GM12878 (cell line): ENCODE measurements around the gene SCAP. TPM values are rescaled to one million over a fixed set of nuclear protein-coding genes. Genes with fewer than 3 reads are reported as not detected.

ENCODE experiments used
- ATAC-seq: fragments of 200-7000 bp; cut with Tn5 transposase; 3 replicates; pipeline ENCODE4 v1.9.1; 2020; ENCODE audit warnings: mild to moderate bottlenecking, moderate library complexity
- BruUV-seq: library from RNA; stranded (reverse); fragments of 400-500 nt; replicated peaks from 2 replicates; lab custom pipeline; 2021; lab: Mats Ljungman, UMichigan
- CTCF ChIA-PET: fragments of 300-600 bp; sonication (Branson Sonifier 250); formaldehyde crosslinking; extraction: SDS; loops from one replicate; lab custom pipeline; 2021; ENCODE audit warnings: inconsistent platforms; lab: Yijun Ruan, JAX
- POLR2A ChIA-PET: fragments of 350-600 bp; formaldehyde crosslinking; extraction: SDS; loops from one replicate; lab custom pipeline; 2021; ENCODE audit warnings: inconsistent platforms; lab: Charles Lee
- RAD21 ChIA-PET: fragments of 300-600 bp; sonication (Branson Sonifier 250); formaldehyde crosslinking; loops from one replicate; lab custom pipeline; 2023; ENCODE audit warnings: antibody characterized with exemption; ENCODE audit not compliant: unreplicated experiment; lab: Charles Lee
- SMC1A ChIA-PET: fragments of 300-600 bp; sonication (Branson Sonifier 250); formaldehyde crosslinking; loops from one replicate; lab custom pipeline; 2023; ENCODE audit not compliant: unreplicated experiment, uncharacterized antibody; lab: Charles Lee
- DNase-seq: peaks from one replicate; pipeline ENCODE4 v3.0.0-alpha.2; 2011; ENCODE audit warnings: low read depth, low spot score
- FAIRE-seq: peaks from 3 replicates; lab custom pipeline; 2011; peaks lifted over from hg19 to GRCh38; lab: Jason Lieb, UNC
- H2AFZ ChIP-seq: 2 replicates; pipeline ENCODE4 v1.6.0; 2011; ENCODE audit warnings: low read depth, low read length, control low read depth; ENCODE audit not compliant: control insufficient read depth
- H3K27ac ChIP-seq: 2 replicates; pipeline ENCODE4 v1.5.1; 2011; ENCODE audit warnings: control low read depth; ENCODE audit not compliant: control insufficient read depth, insufficient read depth
- H3K27me3 ChIP-seq, 2 experiments: replicated peaks in 1 of 2; 2 replicates each; pipeline versions ENCODE4 v1.6.0 to v1.6.1; 2011; ENCODE audit warnings: low read length in 1 of 2; ENCODE audit not compliant: control insufficient read depth in 2 of 2, insufficient read depth in 2 of 2
- H3K36me3 ChIP-seq, 2 experiments: 2 replicates each; pipeline ENCODE4 v1.5.1; 2011; ENCODE audit warnings: low read length in 1 of 2; ENCODE audit not compliant: control insufficient read depth in 2 of 2, insufficient read depth in 2 of 2
- H3K4me1 ChIP-seq: 2 replicates; pipeline ENCODE4 v1.6.1; 2011; ENCODE audit warnings: mild to moderate bottlenecking, low read length, moderate library complexity, mixed read lengths; ENCODE audit not compliant: control insufficient read depth, insufficient read depth
- H3K4me2 ChIP-seq: 2 replicates; pipeline ENCODE4 v1.6.0; 2011; ENCODE audit warnings: control low read depth; ENCODE audit not compliant: control insufficient read depth, insufficient read depth
- H3K4me3 ChIP-seq: fragments of 200-600 bp; sonication (generic); 2 replicates; pipeline ENCODE4 v1.5.1; 2016
- H3K79me2 ChIP-seq: 2 replicates; pipeline ENCODE4 v1.6.0; 2011; ENCODE audit warnings: low read length; ENCODE audit not compliant: control insufficient read depth, insufficient read depth
- H3K9ac ChIP-seq: 2 replicates; pipeline ENCODE4 v1.8.0; 2011; ENCODE audit warnings: low read length, control low read depth, mixed read lengths; ENCODE audit not compliant: control insufficient read depth, insufficient read depth
- H3K9me3 ChIP-seq: replicated peaks from 3 replicates; pipeline ENCODE4 v1.5.1; 2011; ENCODE audit warnings: mild to moderate bottlenecking, low read length; ENCODE audit not compliant: control insufficient read depth, insufficient read depth
- H4K20me1 ChIP-seq: 2 replicates; pipeline ENCODE4 v1.6.0; 2011; ENCODE audit not compliant: control insufficient read depth, insufficient read depth
- BACH1 ChIP-seq: fragments of 450-650 bp; IDR thresholded peaks from 2 replicates; pipeline ENCODE4 v1.6.1; 2017; ENCODE audit warnings: mild to moderate bottlenecking, borderline replicate concordance
- CBX3 ChIP-seq: fragments of 200-600 bp; sonication (generic); IDR thresholded peaks from 2 replicates; pipeline ENCODE4 v1.6.1; 2016; ENCODE audit warnings: low read depth, borderline replicate concordance
- CBX5 ChIP-seq: sonication (generic); IDR thresholded peaks from 2 replicates; pipeline ENCODE4 v1.6.1; 2016; ENCODE audit warnings: low read depth, moderate library complexity, mild to moderate bottlenecking, inconsistent platforms
- EP300 ChIP-seq, 2 experiments: fragments of 150-350 bp in 1 of 2; IDR thresholded peaks; 2 replicates each; pipeline ENCODE4 v1.6.1; 2011 to 2012; ENCODE audit warnings: low read depth in 2 of 2, low read length in 2 of 2, borderline replicate concordance in 1 of 2, improper control_type of control experiment in 1 of 2, inconsistent platforms in 1 of 2; ENCODE audit not compliant: control insufficient read depth in 1 of 2
- MLLT1 ChIP-seq: fragments of 450-650 bp; IDR thresholded peaks from 2 replicates; pipeline ENCODE4 v1.6.1; 2016; ENCODE audit warnings: mild to moderate bottlenecking
- MTA3 ChIP-seq: IDR thresholded peaks from 2 replicates; pipeline ENCODE4 v1.6.1; 2012; ENCODE audit warnings: low read length, inconsistent platforms, borderline replicate concordance
- NR2C1 ChIP-seq: fragments of 450-650 bp; IDR thresholded peaks from 2 replicates; pipeline ENCODE4 v1.6.1; 2017; ENCODE audit warnings: antibody characterized with exemption, mild to moderate bottlenecking, moderate library complexity
- SMC3 ChIP-seq: IDR thresholded peaks from 2 replicates; pipeline ENCODE4 v1.6.1; 2011; ENCODE audit warnings: low read length, improper control_type of control experiment, borderline replicate concordance
- SRF ChIP-seq, 2 experiments: IDR thresholded peaks; 2 replicates each; pipeline ENCODE4 v1.6.1; 2011; ENCODE audit warnings: low read depth in 2 of 2, low read length in 2 of 2, mild to moderate bottlenecking in 1 of 2, moderate library complexity in 1 of 2
- STAT1 ChIP-seq: fragments of 450-650 bp; conservative IDR thresholded peaks from 2 replicates; pipeline ENCODE4 v1.6.1; 2014; ENCODE audit warnings: antibody characterized with exemption, mild to moderate bottlenecking
- STAT3 ChIP-seq: IDR thresholded peaks from 2 replicates; pipeline ENCODE4 v1.6.1; 2011; ENCODE audit warnings: low read depth, low read length, improper control_type of control experiment
- TAF1 ChIP-seq: IDR thresholded peaks from 2 replicates; pipeline ENCODE4 v1.6.1; 2011; ENCODE audit warnings: mild to moderate bottlenecking, low read depth, low read length, borderline replicate concordance
- ZNF687 ChIP-seq: fragments of 450-650 bp; IDR thresholded peaks from 2 replicates; pipeline ENCODE4 v1.6.1; 2017; ENCODE audit warnings: mild to moderate bottlenecking, moderate library complexity
- WGBS: methylation state at CpG from one replicate; pipeline ENCODE4 v1.1.6; 2016; ENCODE audit warnings: low lambda C conversion rate; ENCODE audit not compliant: insufficient replicate concordance, insufficient coverage; ENCODE audit errors: missing lambda C conversion rate; 5-methylcytosine and 5-hydroxymethylcytosine counted together
- in situ Hi-C: fragments of 300-500 bp; cut with MboI; formaldehyde crosslinking; loops from 9 replicates; pipeline ENCODE4 v1.14.3; 2018; ENCODE audit warnings: mixed read lengths
- intact Hi-C: fragments of 100-400 bp; cut with micrococcal nuclease; formaldehyde crosslinking; loops from one replicate; pipeline ENCODE4 v1.14.2; 2022; ENCODE audit not compliant: unreplicated experiment
- polyA plus RNA-seq, 11 experiments: library from polyadenylated mRNA; depleted of rRNA in 4 of 11; unstranded in 6 of 11; stranded (reverse) in 5 of 11; fragments of >200 nt; fragmentation: Nextera tagmentation in 4 of 11; fragmentation: Illumina TruSeq in 1 of 11; extraction: Ambion mirVana in 4 of 11; extraction: Trizol in 1 of 11; gene quantifications; 1 replicate in 1 of 11; 2 replicates in 10 of 11; pipeline versions ENCODE4 v1.2.1 to v1.2.3, GENCODE V29; 2011 to 2016; ENCODE audit warnings: inconsistent platforms in 2 of 11, missing spikeins in 2 of 11, low read depth in 1 of 11
- total RNA-seq, 4 experiments: library from RNA; depleted of rRNA in 3 of 4; stranded (reverse); fragments of >200 nt in 3 of 4; fragmentation: Illumina TruSeq in 1 of 4; extraction: Trizol in 1 of 4; gene quantifications; 2 replicates each; pipeline versions ENCODE4 v1.2.1 to v1.2.3, GENCODE V29; 2013 to 2021
- TF ChIP-seq, protein P1 (sequence below): fragments of 450-650 bp; IDR thresholded peaks from 2 replicates; pipeline ENCODE4 v1.6.1; 2014; ENCODE audit warnings: mild to moderate bottlenecking
- TF ChIP-seq, protein P2 (sequence below): IDR thresholded peaks from 2 replicates; pipeline ENCODE4 v1.6.1; 2012; ENCODE audit warnings: low read length, inconsistent platforms

Gene SCAP
- total and polyA plus RNA-seq, 10 of the 15 experiments (the other 5 are each of a cell fraction or from before 2014, with no cell fraction given) = 1.5 to 64.1 (median 27.9) TPM

DNA sequence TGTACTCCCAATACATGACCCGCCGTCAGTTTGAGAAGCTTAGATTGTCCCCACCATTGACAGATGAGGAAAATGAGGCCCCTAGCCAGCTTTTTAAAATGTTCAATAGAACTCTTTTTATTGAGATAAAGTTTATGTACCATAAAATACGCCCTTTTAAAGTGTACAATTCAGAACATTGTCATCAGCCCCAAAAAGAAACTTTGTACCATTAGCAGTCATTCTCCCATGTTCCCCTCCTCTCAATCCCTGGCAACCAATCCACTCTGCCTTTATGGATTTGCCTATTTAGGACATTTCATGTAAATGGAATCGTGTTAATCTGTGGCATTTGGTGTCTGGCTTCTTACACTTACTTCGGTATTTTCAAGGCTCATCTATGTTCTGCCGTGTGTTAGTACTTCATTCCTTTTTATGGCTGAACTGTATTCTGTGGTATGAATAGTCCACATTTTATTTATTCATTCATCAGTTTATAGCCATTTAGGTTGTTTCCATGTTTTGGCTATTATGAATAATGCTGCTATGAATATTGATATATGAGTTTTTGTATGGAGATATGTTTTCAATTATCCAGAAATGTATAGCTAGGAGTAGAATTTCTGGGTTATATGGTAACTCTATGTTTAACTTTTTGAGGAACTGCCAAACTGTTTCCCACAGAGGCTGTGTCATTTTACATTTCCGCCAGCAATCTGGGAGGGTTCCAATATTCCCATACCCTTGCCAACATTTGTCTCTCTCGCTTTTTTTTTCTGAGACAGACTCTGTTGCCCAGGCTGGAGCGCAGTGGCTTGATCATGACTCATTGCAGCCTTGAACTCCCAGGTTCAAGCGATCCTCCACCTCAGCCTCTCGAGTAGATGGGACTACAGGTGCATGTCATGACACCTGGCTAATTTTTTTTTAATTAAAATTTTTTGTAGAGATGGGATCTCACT lies 110.3 kb downstream of the SCAP start:
- BruUV-seq = no TSS peak
- TF ChIP-seq STAT3 = no peak
- no peak for TF ChIP-seq SRF (IDR thresholded peaks at IDR 0.05; ENCODE audit: low read depth in 2 of 2, low read length in 2 of 2)
- TF ChIP-seq MLLT1 = no peak
- TF ChIP-seq, protein P1, sequence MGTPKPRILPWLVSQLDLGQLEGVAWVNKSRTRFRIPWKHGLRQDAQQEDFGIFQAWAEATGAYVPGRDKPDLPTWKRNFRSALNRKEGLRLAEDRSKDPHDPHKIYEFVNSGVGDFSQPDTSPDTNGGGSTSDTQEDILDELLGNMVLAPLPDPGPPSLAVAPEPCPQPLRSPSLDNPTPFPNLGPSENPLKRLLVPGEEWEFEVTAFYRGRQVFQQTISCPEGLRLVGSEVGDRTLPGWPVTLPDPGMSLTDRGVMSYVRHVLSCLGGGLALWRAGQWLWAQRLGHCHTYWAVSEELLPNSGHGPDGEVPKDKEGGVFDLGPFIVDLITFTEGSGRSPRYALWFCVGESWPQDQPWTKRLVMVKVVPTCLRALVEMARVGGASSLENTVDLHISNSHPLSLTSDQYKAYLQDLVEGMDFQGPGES = no peak
- no peak for TF ChIP-seq EP300 (IDR thresholded peaks at IDR 0.05; ENCODE audit: borderline replicate concordance in 1 of 2, control insufficient read depth in 1 of 2, low read depth in 2 of 2, low read length in 2 of 2)
- TF ChIP-seq, protein P2, sequence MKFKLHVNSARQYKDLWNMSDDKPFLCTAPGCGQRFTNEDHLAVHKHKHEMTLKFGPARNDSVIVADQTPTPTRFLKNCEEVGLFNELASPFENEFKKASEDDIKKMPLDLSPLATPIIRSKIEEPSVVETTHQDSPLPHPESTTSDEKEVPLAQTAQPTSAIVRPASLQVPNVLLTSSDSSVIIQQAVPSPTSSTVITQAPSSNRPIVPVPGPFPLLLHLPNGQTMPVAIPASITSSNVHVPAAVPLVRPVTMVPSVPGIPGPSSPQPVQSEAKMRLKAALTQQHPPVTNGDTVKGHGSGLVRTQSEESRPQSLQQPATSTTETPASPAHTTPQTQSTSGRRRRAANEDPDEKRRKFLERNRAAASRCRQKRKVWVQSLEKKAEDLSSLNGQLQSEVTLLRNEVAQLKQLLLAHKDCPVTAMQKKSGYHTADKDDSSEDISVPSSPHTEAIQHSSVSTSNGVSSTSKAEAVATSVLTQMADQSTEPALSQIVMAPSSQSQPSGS = no peak
- no peak for TF ChIP-seq TAF1
- TF ChIP-seq MTA3 = no peak
- TF ChIP-seq CBX3 = no peak
- no peak for TF ChIP-seq STAT1
- no peak for TF ChIP-seq SMC3
- TF ChIP-seq CBX5 = no peak
- TF ChIP-seq ZNF687 = no peak
- no peak for TF ChIP-seq BACH1
- TF ChIP-seq NR2C1 = no peak

More for the DNA sequence above, 110.3 kb downstream of the SCAP start:
- no peaks in the 10 kb centered on the region for H3K27me3 ChIP-seq
- no peak overlapping the region for H3K4me3 ChIP-seq
- no peak for DNase-seq
- ChIA-PET SMC1A (interaction anchor here (0.7 to 1.4 kb wide), 2 partner anchors 14 to 19 kb away, joined by 3 to 5 read pairs; no protein-coding TSS in a partner anchor), POLR2A (interaction anchor here (0.5 kb wide), 1 partner anchor 1604 kb away, joined by 3 read pairs; no protein-coding TSS in a partner anchor), RAD21 (no interaction called here), CTCF (no interaction called here)
- H3K36me3 ChIP-seq = no peaks in the 10 kb centered on the region
- WGBS = 63% methylated on average over 11 of the region's 11 CpGs
- no peaks in the 10 kb centered on the region for H3K4me1 ChIP-seq
- H2AFZ ChIP-seq = no peak overlapping the region
- in situ Hi-C loops (no loop called here), intact Hi-C loops (no loop called here)
- H3K79me2 ChIP-seq = no peaks in the 10 kb centered on the region
- no peak overlapping the region for H3K9ac ChIP-seq
- no peaks in the 10 kb centered on the region for H4K20me1 ChIP-seq
- H3K27ac ChIP-seq = no peak overlapping the region
- no peak overlapping the region for H3K4me2 ChIP-seq
- ATAC-seq = no peak
- no peaks in the 10 kb centered on the region; the same call in 1 of the 3 replicates for H3K9me3 ChIP-seq
- no peak for FAIRE-seq
